ENCODE measurements around the gene SND1. TPM values are rescaled to one million over a fixed set of nuclear protein-coding genes. Genes with fewer than 3 reads are reported as not detected.

SND1 gene
- total RNA-seq, 1 experiment from 2014 or later, result 139 TPM

- no peaks in the 10 kb centered on the region for H3K27me3 ChIP-seq (ENCODE audit: low read length)
- TF ChIP-seq EZH2phosphoT487 (IDR thresholded peaks at IDR 0.05; ENCODE audit: borderline replicate concordance, low read length), result no peak
- no peak for TF ChIP-seq CTCF (conservative IDR thresholded peaks at IDR 0.05; ENCODE audit: low read depth, low read length)
- TF ChIP-seq EZH2 (IDR thresholded peaks at IDR 0.05; ENCODE audit: low read length, unreplicated experiment), result no peak
- DNase-seq (no peak), ATAC-seq (no peak)
- H3K4me3 ChIP-seq (ENCODE audit: low read length), result no peak overlapping the region
- ChIA-PET CTCF (no interaction called here), POLR2A (ENCODE audit: unreplicated experiment) (no interaction called here)
- no peaks in the 10 kb centered on the region for H3F3A ChIP-seq (ENCODE audit: low read length, unreplicated experiment)
- no peaks in the 10 kb centered on the region; the same call in 1 of the 2 replicates for H3K36me3 ChIP-seq (ENCODE audit: low read depth, low read length)
- no peaks in the 10 kb centered on the region for H3K4me1 ChIP-seq (ENCODE audit: insufficient read depth, low read length)
- no peak overlapping the region for H3K9ac ChIP-seq (ENCODE audit: low read length)
- H2AFZ ChIP-seq (ENCODE audit: low read length), result no peak overlapping the region
- BruUV-seq (replicated peaks), result no TSS peak
- no peak overlapping the region for H3K27ac ChIP-seq (ENCODE audit: low read length)
- no peaks in the 10 kb centered on the region for H3K9me2 ChIP-seq (replicated peaks; ENCODE audit: low read length)
- intact Hi-C loops (cut with micrococcal nuclease), result no loop called here
- H3K4me2 ChIP-seq (ENCODE audit: low read length), result no peak overlapping the region
- no peaks in the 10 kb centered on the region for H3K79me2 ChIP-seq (ENCODE audit: low read length)
- H3K9me3 ChIP-seq (ENCODE audit: low read length), result no peaks in the 10 kb centered on the region
- no peaks in the 10 kb centered on the region for H4K20me1 ChIP-seq (ENCODE audit: low read length)
These were observed 353.1 kb downstream of the SND1 start for GRCh38 chr7:128005117-128005516.

GRCh38 chr7:128005759-128006159 is 353.8 kb downstream of the SND1 start:
- no TSS peak for BruUV-seq (replicated peaks)
- DNase-seq, result no peak
- intact Hi-C loops (cut with micrococcal nuclease), result no loop called here
- H3K4me1 ChIP-seq (ENCODE audit: insufficient read depth, low read length), result no peaks in the 10 kb centered on the region
- no peak overlapping the region for H3K4me2 ChIP-seq (ENCODE audit: low read length)
- no peak overlapping the region for H2AFZ ChIP-seq (ENCODE audit: low read length)
- no peaks in the 10 kb centered on the region for H3F3A ChIP-seq (ENCODE audit: low read length, unreplicated experiment)
- ChIA-PET CTCF (no interaction called here), POLR2A (ENCODE audit: unreplicated experiment) (no interaction called here)
- no peaks in the 10 kb centered on the region for H3K9me3 ChIP-seq (ENCODE audit: low read length)
- no peaks in the 10 kb centered on the region for H3K27me3 ChIP-seq (ENCODE audit: low read length)
- no peak overlapping the region for H3K4me3 ChIP-seq (ENCODE audit: low read length)
- H3K36me3 ChIP-seq (ENCODE audit: low read depth, low read length), result no peaks in the 10 kb centered on the region; the same call in 1 of the 2 replicates
- H4K20me1 ChIP-seq (ENCODE audit: low read length), result no peaks in the 10 kb centered on the region
- H3K9me2 ChIP-seq (replicated peaks; ENCODE audit: low read length), result no peaks in the 10 kb centered on the region
- no peak for TF ChIP-seq CTCF (conservative IDR thresholded peaks at IDR 0.05; ENCODE audit: low read depth, low read length)
- TF ChIP-seq EZH2 (IDR thresholded peaks at IDR 0.05; ENCODE audit: low read length, unreplicated experiment), result no peak
- TF ChIP-seq EZH2phosphoT487 (IDR thresholded peaks at IDR 0.05; ENCODE audit: borderline replicate concordance, low read length), result no peak
- no peak overlapping the region for H3K9ac ChIP-seq (ENCODE audit: low read length)
- no peak overlapping the region for H3K27ac ChIP-seq (ENCODE audit: low read length)
- H3K79me2 ChIP-seq (ENCODE audit: low read length), result no peaks in the 10 kb centered on the region
- ATAC-seq, result no peak

GRCh38 chr7:128006550-128007302 is 354.7 kb downstream of the SND1 start:
- Histone ChIP-seq H2AFZ (ENCODE audit: low read length) (no peak overlapping the region), H3K27ac (ENCODE audit: low read length) (no peak overlapping the region), H3K79me2 (ENCODE audit: low read length) (no peaks in the 10 kb centered on the region), H3K27me3 (ENCODE audit: low read length) (no peaks in the 10 kb centered on the region), H3K9ac (ENCODE audit: low read length) (no peak overlapping the region), H4K20me1 (ENCODE audit: low read length) (no peaks in the 10 kb centered on the region), H3K4me3 (ENCODE audit: low read length) (no peak overlapping the region), H3K4me2 (ENCODE audit: low read length) (no peak overlapping the region), H3K4me1 (ENCODE audit: insufficient read depth, low read length) (no peaks in the 10 kb centered on the region), H3K9me3 (ENCODE audit: low read length) (no peaks in the 10 kb centered on the region), H3K9me2 (replicated peaks; ENCODE audit: low read length) (no peaks in the 10 kb centered on the region), H3K36me3 (ENCODE audit: low read depth, low read length) (no peaks in the 10 kb centered on the region; the same call in 1 of the 2 replicates), H3F3A (ENCODE audit: low read length, unreplicated experiment) (no peaks in the 10 kb centered on the region)
- intact Hi-C loops (cut with micrococcal nuclease), result no loop called here
- BruUV-seq (replicated peaks), result no TSS peak
- TF ChIP-seq EZH2phosphoT487 (IDR thresholded peaks at IDR 0.05; ENCODE audit: borderline replicate concordance, low read length) (no peak), CTCF (conservative IDR thresholded peaks at IDR 0.05; ENCODE audit: low read depth, low read length) (no peak), EZH2 (IDR thresholded peaks at IDR 0.05; ENCODE audit: low read length, unreplicated experiment) (no peak)
- ChIA-PET POLR2A (ENCODE audit: unreplicated experiment) (no interaction called here), CTCF (no interaction called here)
- ATAC-seq (no peak), DNase-seq (no peak)

Data from PC-3 (cell line).